HepG2 (cell line): ENCODE data around the gene FMNL2.

Experiments used
- BRD4 ChIP-seq: sonication (generic); formaldehyde crosslinking; IDR thresholded peaks from 2 replicates; pipeline ENCODE4 v1.4.0; 2020; ENCODE audit warnings: missing genetic modification reagents
- CTCF ChIP-seq: sonication (generic); formaldehyde crosslinking; IDR thresholded peaks from 2 replicates; pipeline ENCODE4 v1.5.0; 2020; ENCODE audit warnings: mild to moderate bottlenecking, missing genetic modification reagents, moderate library complexity
- MTA1 ChIP-seq: sonication (generic); formaldehyde crosslinking; IDR thresholded peaks from 2 replicates; pipeline ENCODE4 v1.4.0; 2020; ENCODE audit warnings: missing genetic modification reagents, mild to moderate bottlenecking, borderline replicate concordance
- SUZ12 ChIP-seq: fragments of 150-350 bp; IDR thresholded peaks from 2 replicates; pipeline ENCODE4 v1.6.1; 2014; ENCODE audit warnings: low read depth, low read length
- TAF1 ChIP-seq: sonication (generic); formaldehyde crosslinking; IDR thresholded peaks from 2 replicates; pipeline ENCODE4 v1.4.0; 2020; ENCODE audit warnings: missing genetic modification reagents
- ZNF274 ChIP-seq: sonication (generic); formaldehyde crosslinking; IDR thresholded peaks from 2 replicates; pipeline ENCODE4 v1.5.1; 2020; ENCODE audit warnings: mild to moderate bottlenecking, missing genetic modification reagents
- TF ChIP-seq, protein P1 (sequence below): sonication (generic); formaldehyde crosslinking; IDR thresholded peaks from 2 replicates; pipeline ENCODE4 v1.5.1; 2020; ENCODE audit warnings: mild to moderate bottlenecking, missing genetic modification reagents, moderate library complexity

- no peak for TF ChIP-seq TAF1 (CRISPR knock-in tag)
- TF ChIP-seq MTA1 (CRISPR knock-in tag), result no peak
- no peak for TF ChIP-seq ZNF274 (CRISPR knock-in tag)
- no peak for TF ChIP-seq BRD4 (CRISPR knock-in tag)
- TF ChIP-seq, protein P1, sequence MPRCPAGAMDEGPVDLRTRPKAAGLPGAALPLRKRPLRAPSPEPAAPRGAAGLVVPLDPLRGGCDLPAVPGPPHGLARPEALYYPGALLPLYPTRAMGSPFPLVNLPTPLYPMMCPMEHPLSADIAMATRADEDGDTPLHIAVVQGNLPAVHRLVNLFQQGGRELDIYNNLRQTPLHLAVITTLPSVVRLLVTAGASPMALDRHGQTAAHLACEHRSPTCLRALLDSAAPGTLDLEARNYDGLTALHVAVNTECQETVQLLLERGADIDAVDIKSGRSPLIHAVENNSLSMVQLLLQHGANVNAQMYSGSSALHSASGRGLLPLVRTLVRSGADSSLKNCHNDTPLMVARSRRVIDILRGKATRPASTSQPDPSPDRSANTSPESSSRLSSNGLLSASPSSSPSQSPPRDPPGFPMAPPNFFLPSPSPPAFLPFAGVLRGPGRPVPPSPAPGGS (CRISPR knock-in tag), result no peak
- TF ChIP-seq SUZ12, result no peak
- no peak for TF ChIP-seq CTCF (CRISPR knock-in tag)
Observed at GRCh38 chr2:152606941-152607340, 272.0 kb downstream of the FMNL2 start.
